ENCODE data around the gene ZBTB48.

The ZBTB48 gene

DNA sequence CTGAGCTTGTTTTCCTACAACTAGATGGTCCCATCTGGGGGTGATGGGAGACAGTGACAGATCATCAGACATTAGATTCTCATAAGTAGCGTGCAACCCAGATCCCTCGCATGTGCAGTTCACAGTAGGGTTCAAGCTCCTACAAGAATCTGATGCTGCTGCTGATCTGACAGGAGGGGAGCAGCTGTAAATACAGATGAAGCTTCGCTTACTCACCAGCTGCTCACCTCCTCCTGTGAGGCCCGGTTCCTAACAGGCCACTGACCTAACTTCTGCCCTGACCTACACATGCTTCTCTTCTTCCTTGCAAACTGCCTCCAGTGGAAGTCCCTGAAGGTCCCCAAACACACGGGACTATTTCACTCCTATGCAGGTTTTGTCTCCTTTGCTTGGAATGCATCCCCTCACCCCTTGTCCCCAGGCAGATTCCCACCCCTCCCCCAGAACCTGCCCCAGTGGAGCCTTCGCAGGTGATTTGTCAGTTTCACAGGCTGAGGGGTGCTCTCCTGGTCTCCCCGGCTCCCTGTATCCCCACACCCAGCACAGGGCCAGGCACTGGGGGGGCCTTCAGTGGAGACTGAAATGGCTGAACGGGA, 5.7 kb upstream of the ZBTB48 start:
- no peak for DNase-seq

DNA sequence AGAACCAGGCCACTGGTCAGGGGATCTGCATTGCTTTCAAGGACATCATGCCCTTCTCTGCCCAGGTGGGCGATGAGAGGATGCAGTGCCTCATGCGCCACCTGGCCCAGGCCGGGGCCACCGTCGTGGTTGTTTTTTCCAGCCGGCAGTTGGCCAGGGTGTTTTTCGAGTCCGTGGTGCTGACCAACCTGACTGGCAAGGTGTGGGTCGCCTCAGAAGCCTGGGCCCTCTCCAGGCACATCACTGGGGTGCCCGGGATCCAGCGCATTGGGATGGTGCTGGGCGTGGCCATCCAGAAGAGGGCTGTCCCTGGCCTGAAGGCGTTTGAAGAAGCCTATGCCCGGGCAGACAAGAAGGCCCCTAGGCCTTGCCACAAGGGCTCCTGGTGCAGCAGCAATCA, 5.0 kb upstream of the ZBTB48 start:
- DNase-seq = no peak

DNA sequence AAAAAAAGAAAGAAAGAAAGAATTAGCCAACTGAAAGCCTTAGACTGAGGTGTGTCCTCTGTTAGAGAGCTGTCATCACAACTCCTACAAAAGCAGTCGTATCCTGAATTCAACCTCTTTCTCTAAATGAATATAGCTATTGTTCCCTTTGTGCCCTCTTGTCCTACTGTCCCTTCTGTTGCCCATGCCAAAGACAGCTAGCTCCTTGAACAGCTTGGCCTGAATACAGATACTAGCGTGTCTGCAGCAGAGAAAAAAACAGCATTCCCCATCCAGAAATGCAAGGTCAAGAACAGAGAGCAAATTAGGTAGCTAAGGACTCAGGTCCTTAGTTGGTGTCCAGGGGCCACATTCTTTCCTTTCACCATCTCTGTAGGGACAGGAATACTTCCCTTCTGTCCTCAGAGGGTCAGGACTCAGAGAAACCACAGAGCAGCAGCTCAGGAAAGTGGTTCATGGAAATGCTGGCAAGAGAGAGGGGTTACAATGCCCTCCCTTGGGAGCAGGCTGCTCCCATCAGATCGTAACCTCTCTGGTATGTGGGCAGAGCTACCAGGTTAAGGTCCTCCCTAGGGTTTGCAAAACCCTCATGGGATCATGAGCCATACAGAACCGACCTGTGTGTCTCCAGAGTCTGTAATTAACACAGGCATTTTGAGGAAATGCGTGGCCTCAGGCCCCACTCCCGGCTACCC, 1.8 kb upstream of the ZBTB48 start:
- DNase-seq = no peak

DNA sequence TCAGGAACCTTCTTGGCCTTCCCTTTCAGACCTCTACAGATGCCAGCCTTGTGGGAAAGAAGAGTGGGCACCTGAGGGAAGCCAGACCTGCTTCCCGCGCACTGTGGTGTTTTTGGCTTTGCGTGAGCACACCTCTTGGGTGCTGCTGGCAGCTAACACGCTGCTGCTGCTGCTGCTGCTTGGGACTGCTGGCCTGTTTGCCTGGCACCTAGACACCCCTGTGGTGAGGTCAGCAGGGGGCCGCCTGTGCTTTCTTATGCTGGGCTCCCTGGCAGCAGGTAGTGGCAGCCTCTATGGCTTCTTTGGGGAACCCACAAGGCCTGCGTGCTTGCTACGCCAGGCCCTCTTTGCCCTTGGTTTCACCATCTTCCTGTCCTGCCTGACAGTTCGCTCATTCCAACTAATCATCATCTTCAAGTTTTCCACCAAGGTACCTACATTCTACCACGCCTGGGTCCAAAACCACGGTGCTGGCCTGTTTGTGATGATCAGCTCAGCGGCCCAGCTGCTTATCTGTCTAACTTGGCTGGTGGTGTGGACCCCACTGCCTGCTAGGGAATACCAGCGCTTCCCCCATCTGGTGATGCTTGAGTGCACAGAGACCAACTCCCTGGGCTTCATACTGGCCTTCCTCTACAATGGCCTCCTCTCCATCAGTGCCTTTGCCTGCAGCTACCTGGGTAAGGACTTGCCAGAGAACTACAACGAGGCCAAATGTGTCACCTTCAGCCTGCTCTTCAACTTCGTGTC, 995 bp upstream of the ZBTB48 start:
- no peak for DNase-seq

DNA sequence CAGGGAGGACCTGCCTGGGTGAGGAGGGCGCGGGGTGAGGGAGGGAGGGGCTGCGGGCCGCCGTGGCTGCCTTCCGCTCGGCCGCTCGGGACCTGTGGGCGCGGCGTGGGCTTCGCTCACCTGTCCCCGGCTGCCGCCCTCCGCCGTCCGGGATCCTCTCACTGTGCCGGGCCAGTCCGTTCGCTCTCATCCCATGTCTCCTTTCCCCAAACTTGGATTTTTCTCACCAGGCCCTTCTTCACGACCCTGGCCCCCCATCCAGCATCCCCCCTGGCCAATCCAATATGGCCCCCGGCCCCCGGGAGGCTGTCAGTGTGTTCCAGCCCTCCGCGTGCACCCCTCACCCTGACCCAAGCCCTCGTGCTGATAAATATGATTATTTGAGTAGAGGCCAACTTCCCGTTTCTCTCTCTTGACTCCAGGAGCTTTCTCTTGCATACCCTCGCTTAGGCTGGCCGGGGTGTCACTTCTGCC, 362 bp downstream of the ZBTB48 start:
- DNase-seq = no peak

DNA sequence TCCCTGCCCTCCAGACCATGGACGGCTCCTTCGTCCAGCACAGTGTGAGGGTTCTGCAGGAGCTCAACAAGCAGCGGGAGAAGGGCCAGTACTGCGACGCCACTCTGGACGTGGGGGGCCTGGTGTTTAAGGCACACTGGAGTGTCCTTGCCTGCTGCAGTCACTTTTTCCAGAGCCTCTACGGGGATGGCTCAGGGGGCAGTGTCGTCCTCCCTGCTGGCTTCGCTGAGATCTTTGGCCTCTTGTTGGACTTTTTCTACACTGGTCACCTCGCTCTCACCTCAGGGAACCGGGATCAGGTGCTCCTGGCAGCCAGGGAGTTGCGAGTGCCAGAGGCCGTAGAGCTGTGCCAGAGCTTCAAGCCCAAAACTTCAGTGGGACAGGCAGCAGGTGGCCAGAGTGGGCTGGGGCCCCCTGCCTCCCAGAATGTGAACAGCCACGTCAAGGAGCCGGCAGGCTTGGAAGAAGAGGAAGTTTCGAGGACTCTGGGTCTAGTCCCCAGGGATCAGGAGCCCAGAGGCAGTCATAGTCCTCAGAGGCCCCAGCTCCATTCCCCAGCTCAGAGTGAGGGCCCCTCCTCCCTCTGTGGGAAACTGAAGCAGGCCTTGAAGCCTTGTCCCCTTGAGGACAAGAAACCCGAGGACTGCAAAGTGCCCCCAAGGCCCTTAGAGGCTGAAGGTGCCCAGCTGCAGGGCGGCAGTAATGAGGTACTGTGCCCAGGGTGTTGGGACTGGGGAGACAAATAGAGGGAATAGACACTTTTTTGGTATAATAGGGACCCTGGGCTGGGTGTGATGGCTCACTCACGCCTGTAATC, 1.0 kb downstream of the ZBTB48 start:
- DNase-seq = no peak

DNA sequence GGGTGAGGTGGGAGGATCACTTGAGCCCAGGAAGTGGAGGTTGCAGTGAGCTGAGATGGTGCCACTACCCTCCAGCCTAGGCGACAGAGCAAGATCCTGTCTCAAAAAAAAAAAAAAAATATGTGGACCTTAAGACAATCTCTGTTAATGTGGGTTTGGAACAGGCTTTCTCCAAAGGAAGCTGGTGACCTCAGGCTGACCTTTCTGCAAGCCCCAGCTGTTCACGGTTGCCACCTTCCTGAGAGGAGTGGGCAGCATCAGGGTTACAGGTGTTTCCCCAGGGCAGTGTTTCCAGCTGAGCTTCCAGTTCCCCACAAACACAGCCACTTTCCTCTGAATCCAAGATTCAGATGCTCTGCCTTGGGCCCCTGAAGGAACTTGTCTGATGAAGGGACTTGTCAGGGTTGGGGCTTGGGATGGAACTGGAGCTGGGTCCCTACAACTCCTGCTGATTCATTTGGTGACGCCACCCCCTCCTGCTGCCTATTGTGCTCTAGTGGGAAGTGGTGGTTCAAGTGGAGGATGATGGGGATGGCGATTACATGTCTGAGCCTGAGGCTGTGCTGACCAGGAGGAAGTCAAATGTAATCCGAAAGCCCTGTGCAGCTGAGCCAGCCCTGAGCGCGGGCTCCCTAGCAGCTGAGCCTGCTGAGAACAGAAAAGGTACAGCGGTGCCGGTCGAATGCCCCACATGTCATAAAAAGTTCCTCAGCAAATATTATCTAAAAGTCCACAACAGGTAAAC, 1.9 kb downstream of the ZBTB48 start:
- DNase-seq = no peak

DNA sequence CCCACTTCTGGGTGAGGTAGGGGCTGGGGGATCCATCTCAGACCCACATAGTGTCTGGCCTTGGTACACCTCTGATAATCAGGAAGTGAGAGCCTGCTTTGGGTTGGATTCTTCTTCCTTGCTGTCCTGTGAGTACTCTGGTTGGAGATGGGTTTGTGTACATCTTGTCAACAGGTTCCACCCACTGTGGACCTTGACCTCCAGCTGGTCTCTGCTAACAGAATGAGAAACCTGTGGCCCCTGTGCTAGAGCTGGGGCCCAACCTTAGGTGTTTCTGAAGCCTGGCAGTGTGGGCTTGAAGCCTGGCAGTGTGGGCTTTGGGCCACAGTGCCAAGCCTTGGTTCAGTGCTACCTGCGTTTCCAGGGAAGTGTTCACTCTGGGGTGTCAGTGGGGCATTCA, 2.6 kb downstream of the ZBTB48 start:
- DNase-seq = no peak

DNA sequence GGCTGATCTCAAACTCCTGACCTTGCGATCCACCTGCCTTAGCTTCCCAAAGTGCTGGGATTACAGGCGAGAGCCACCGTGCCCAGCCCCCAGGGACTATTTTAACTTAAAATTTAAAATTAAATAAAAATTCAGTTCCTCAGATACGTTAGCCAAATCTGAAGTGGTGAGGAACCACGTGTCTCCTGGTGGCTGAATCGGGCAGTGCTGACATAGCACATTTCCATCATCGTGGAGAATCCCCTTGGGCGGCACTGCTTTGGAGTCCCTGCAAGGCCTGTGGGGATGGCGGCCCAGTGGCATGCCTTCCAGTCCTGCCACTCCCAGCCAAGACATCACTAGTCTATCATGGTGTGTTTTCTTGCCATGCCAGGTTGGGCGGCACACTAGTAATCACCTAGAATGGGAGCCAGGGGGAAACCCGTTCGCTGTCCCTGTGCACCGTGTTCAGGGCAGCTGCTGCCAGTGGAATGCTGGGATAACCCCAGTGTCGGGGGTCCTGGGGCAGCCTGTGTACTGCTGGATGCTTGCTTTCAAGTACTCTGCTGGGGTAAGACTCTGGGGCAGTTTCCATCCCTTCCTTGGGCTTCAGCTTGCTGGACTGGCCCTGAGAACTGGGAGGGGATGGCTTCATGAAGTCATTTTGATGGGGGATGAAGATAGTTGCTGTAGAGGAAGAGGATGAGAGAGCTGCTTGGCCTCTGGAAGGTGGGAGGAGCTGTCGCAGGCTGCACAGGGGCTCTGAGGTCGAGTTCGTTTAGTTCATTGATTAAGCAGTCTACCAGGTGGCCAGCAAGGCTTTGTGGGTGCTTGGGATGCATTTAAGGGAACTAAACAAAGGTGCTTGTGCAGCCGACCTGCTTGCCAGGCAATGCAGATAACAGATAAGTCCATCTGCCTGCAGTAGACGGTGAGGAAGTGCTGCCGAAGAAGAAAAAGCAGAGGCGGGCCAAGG, 4.6 kb downstream of the ZBTB48 start:
- DNase-seq = no peak

DNA sequence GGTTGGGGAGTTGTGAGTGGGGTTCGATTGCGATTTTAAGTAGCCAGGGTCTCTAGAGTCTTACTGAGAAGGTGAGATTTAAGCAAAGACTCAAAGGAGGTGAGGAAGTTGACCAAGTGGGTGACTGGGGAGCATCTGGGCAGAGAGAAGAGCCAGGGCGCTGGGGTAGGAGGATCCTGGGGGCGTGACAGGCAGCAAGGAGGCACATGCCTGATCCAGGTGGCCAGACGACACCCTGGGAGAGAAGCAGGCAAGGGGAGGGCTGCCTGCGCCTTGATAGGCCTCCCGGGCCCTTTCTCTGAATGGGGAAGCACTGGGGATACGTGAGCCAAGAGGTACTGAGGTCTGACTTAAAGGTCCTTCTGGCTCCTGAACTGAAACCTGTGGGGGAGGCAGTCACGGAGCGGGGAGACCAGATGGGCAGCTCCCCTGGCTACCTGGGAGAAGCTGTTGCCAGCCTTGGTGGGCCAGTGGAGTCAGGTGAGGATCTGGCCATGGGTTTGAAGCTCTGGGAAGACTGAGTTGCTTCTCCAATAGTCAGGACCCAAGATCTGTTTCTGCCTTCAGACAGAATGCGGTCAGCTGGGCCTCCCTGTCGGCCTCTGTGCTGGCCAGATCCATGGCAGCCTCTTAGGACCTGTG, 5.4 kb downstream of the ZBTB48 start:
- DNase-seq = no peak

DNA sequence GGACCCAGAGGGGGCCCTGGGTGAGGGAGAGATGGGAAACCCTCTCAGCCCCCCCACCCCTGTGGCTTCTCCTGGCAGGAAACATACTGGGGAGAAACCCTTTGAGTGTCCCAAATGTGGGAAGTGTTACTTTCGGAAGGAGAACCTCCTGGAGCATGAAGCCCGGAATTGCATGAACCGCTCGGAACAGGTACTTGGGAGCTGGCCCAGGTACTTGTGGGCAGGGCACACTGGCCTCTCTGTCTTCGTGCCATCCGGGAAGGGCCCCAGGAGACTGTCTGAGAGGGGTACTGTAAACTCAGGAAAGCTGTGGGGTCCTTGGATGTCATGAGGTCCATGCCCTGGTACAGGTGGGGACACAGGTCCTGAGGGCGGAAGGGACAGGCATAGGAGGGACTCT, 6.0 kb downstream of the ZBTB48 start:
- DNase-seq = no peak

DNA sequence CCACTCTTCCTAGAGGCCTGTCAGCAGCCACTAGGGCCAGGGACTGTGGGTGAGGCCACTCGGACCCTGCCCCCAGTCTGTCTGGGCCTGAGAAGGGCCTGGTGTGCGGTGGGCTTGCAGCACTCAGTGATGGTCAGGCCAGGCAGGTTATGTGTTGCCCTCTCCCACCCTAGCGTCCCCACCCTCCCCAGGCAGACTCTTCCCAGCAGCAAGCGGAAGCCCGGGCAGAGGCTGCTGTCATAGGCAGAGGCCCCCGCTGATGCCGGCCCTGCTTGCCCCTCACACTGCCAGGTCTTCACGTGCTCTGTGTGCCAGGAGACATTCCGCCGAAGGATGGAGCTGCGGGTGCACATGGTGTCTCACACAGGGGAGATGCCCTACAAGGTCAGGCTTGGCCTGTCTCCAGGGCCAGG, 6.6 kb downstream of the ZBTB48 start:
- DNase-seq = no peak

DNA sequence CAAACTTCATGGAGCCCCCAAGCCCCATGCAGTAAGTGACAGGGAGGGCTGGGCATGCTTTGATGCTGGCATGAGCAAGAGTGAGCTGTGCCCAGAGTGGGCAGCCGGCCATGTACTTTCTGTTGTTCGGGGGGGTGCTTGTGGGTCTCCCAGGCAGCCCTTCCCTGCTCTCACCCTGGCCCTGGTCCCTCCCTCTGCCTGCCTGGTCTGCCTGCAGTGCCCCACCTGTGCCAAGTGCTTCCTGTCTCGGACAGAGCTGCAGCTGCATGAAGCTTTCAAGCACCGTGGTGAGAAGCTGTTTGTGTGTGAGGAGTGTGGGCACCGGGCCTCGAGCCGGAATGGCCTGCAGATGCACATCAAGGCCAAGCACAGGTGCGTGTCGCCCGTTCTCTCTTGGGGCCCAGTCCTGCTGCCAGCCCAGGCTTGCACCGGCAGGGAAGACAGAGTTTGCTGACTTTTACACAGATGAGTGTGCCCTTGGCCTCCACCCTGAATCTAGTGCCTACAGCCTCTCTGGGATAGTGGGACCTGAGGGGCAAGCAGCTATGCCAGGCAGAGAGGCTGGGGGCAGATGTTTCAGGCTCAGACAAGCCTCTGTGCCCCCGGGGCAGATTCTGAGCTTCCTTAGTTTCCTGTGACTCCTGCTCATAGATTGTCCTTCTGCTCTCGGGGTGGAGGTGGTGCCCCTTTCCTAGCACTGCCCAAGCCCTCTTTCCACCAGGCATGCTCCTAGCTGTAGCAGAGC, 7.6 kb downstream of the ZBTB48 start:
- DNase-seq = peak; percentile 72

DNA sequence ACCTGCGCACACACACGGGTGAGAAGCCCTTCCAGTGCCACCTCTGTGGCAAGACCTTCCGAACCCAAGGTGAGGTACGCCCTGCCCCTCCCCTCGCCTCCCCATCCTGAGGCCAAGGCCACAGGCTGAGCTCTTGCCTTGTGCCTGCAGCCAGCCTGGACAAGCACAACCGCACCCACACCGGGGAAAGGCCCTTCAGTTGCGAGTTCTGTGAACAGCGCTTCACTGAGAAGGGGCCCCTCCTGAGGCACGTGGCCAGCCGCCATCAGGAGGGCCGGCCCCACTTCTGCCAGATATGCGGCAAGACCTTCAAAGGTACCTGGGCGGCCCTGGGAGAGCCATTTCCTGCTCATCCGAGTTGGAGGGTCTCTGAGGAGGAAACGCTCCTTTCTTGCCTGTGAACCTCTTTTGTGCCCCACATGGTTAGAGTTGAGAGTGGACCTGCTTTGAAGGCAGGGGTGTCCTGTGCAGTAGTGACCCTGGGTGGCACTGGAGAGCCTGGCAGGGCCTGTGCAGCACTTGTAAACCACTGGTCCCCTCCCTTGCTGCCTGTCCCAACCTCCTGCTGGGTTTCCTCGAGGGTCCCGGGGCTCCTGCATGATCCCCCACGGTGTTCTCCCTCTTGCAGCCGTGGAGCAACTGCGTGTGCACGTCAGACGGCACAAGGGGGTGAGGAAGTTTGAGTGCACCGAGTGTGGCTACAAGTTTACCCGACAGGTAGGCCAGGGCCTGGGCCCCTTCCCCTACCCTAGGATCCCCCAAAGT, 8.5 kb downstream of the ZBTB48 start:
- DNase-seq = no peak

DNA sequence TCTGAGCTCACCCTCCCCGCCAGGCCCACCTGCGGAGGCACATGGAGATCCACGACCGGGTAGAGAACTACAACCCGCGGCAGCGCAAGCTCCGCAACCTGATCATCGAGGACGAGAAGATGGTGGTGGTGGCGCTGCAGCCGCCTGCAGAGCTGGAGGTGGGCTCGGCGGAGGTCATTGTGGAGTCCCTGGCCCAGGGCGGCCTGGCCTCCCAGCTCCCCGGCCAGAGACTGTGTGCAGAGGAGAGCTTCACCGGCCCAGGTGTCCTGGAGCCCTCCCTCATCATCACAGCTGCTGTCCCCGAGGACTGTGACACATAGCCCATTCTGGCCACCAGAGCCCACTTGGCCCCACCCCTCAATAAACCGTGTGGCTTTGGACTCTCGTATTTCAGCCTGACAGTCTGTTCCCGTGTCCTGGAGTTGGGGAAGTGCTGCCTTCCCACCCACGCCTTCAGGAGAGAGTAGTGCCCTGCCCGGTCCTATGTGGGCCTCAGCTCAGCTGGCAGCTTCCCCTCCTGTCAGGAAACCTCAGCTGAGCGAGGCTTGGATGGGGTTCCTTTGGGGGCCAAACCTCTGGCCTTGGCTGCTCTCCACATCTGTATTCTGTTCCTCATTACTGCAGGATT, 9.2 kb downstream of the ZBTB48 start:
- no peak for DNase-seq

DNA sequence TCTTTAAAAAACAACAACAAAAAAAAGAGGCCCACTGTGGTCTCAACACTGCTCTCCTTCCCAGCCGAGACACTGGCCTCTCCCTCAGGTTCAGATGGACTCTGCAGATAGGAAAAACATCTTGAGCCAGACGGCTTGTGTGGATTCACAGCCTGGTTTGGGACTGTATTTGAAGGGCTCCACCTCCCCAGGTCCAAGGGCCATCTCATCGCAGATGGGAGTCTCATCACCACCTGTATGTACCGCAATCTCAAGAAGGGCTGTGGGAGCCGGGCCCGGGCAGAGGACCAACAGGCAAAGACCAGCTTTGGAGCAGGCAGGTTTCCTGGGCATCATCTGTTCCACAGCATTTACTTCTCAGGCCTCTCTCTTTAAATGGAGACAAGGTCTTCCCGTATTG, 10.3 kb downstream of the ZBTB48 start:
- no peak for DNase-seq

DNA sequence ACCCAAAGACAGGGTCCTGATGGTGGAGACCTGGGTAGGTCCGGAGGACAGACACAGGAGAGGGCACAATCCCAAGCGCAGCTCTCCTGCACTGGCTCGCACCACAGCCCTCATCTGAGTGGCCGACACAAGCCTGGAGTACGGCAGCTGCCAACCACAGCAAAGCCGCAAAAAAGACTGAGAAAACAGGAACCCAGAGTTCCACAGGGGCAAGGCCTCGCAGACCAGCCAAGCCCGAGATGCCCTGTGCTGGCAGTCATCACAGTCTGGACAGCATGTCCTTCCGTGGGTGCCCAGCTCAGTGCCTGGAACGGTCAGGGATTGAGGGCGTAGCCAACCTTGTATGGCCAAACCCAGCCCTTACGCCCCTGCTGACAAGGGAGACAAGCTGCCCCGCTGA, 11.4 kb downstream of the ZBTB48 start:
- DNase-seq = no peak

DNA sequence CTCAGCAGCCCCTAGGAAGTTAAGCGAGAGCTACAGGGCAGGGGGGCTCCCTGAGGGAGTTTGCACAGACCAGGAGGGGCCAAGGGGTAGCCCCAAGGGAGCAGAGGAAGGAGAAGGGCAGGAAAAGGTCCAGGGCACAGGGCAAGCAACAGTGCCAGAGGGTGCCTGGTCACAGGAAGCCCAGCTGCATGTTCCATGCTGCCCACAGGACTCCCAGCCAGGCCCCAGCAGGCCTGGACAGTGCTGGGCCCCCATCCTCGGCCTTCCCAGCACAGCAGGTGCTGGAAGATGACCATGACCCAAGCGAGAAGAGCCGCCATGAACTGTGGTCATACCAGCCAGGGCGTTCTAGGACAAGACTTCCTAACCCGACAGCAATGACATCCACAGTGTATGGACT, 11.8 kb downstream of the ZBTB48 start:
- no peak for DNase-seq

DNA sequence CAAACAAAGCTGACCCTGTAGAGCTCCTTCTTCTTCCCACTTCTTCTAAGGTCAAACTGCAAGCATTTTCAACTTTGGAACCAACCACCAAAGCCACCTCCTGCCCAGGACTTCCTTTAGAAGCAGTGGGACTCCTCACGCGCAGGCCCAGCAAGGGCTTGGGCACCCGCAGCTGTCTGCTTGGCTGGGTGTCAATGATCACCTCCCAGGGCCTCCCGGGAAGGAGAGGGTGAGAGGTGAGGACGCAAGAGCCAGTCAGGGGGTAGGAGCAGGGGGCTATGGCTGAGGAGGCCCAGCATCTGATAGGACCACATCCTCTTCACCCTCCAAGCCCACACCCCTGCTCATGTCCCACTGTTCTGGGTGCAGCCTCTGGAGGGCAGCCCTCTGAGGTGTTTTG, 12.6 kb downstream of the ZBTB48 start:
- no peak for DNase-seq
